DND-41 (cell line): Measurements from ENCODE around the gene POLL.
A peak's percentile ranks its signal among the peaks of the same experiment; 100 is the strongest.

Experiments used
- ATAC-seq: fragments of 200-7000 bp; cut with Tn5 transposase; 3 replicates; pipeline ENCODE4 v1.9.1; 2021; ENCODE audit warnings: low read depth; ENCODE audit not compliant: insufficient read depth
- DNase-seq: peaks from one replicate; pipeline ENCODE4 v3.0.0-alpha.2; 2020
- H2AFZ ChIP-seq: 2 replicates; pipeline ENCODE4 v1.6.0; 2012; ENCODE audit warnings: low read depth, low read length
- H3K27ac ChIP-seq: 2 replicates; pipeline ENCODE4 v1.5.1; 2012; ENCODE audit warnings: low read length, inconsistent platforms
- H3K27me3 ChIP-seq: fragments of 200-600 bp; sonication (generic); 2 replicates; pipeline ENCODE4 v1.6.0; 2012; ENCODE audit warnings: low read length, mild to moderate bottlenecking, inconsistent platforms; ENCODE audit not compliant: insufficient read depth, poor library complexity
- H3K36me3 ChIP-seq: 2 replicates; pipeline ENCODE4 v1.5.1; 2012; ENCODE audit warnings: low read length, inconsistent platforms; ENCODE audit not compliant: insufficient read depth
- H3K4me1 ChIP-seq: 2 replicates; pipeline ENCODE4 v1.5.1; 2012; ENCODE audit warnings: mild to moderate bottlenecking, low read length; ENCODE audit not compliant: insufficient read depth
- H3K4me2 ChIP-seq: 2 replicates; pipeline ENCODE4 v1.6.0; 2012; ENCODE audit warnings: mild to moderate bottlenecking, moderate library complexity, low read length, inconsistent platforms; ENCODE audit not compliant: insufficient read depth
- H3K4me3 ChIP-seq, 2 experiments: fragments of 200-600 bp in 1 of 2; shearing (Covaris generic) in 1 of 2; 2 replicates each; pipeline ENCODE4 v1.5.1; 2012 to 2016; ENCODE audit warnings: inconsistent platforms in 2 of 2, low read length in 2 of 2, mild to moderate bottlenecking in 2 of 2, low read depth in 1 of 2, moderate library complexity in 1 of 2
- H3K79me2 ChIP-seq: 2 replicates; pipeline ENCODE4 v1.6.0; 2012; ENCODE audit warnings: low read length, inconsistent platforms; ENCODE audit not compliant: insufficient read depth
- H3K9ac ChIP-seq: 2 replicates; pipeline ENCODE4 v1.6.0; 2012; ENCODE audit warnings: low read depth, mild to moderate bottlenecking, inconsistent platforms, low read length, moderate library complexity
- H3K9me3 ChIP-seq: 2 replicates; pipeline ENCODE4 v1.5.1; 2012; ENCODE audit warnings: low read length, moderate library complexity, mild to moderate bottlenecking, inconsistent platforms; ENCODE audit not compliant: insufficient read depth, severe bottlenecking
- H4K20me1 ChIP-seq: 2 replicates; pipeline ENCODE4 v1.6.0; 2012; ENCODE audit warnings: low read length; ENCODE audit not compliant: insufficient read depth
- CTCF ChIP-seq: IDR thresholded peaks from 2 replicates; pipeline ENCODE4 v1.5.1; 2012; ENCODE audit warnings: borderline replicate concordance, low read length, moderate library complexity, mild to moderate bottlenecking; ENCODE audit not compliant: poor library complexity, severe bottlenecking; ENCODE audit errors: extremely low read depth
- EZH2 ChIP-seq: IDR thresholded peaks from 3 replicates; pipeline ENCODE4 v1.6.1; 2012; ENCODE audit warnings: borderline replicate concordance, low read depth, mild to moderate bottlenecking, moderate library complexity, low read length, inconsistent platforms; ENCODE audit not compliant: severe bottlenecking

Gene POLL

GRCh38 chr10:101577121-101577871 is 10.8 kb downstream of the POLL start:
- H3K36me3 ChIP-seq: peaks cover 20% of the 10 kb centered on the region
- no peak overlapping the region for H3K27ac ChIP-seq
- H3K4me1 ChIP-seq: no peaks in the 10 kb centered on the region; the same call in 1 of the 2 replicates
- no peak overlapping the region for H2AFZ ChIP-seq
- DNase-seq (no peak), ATAC-seq (no peak)
- H4K20me1 ChIP-seq: 0 out of 2 replicates have a peak, but pooled peaks cover 5% of the 10 kb centered on the region
- TF ChIP-seq EZH2 (no peak), CTCF (no peak)
- no peak overlapping the region for H3K9ac ChIP-seq
- H3K9me3 ChIP-seq: no peaks in the 10 kb centered on the region
- no peaks in the 10 kb centered on the region for H3K79me2 ChIP-seq
- H3K4me3 ChIP-seq: no peak overlapping the region
- H3K27me3 ChIP-seq: no peaks in the 10 kb centered on the region
- H3K4me2 ChIP-seq: no peak overlapping the region

- Histone ChIP-seq H3K27me3 (no peaks in the 10 kb centered on the region), H2AFZ (no peak overlapping the region), H3K36me3 (peaks cover 20% of the 10 kb centered on the region), H3K27ac (no peak overlapping the region), H3K4me1 (no peaks in the 10 kb centered on the region; the same call in 1 of the 2 replicates), H3K9me3 (no peaks in the 10 kb centered on the region), H3K4me3 (no peak overlapping the region), H3K4me2 (no peak overlapping the region), H4K20me1 (0 out of 2 replicates have a peak, but pooled peaks cover 5% of the 10 kb centered on the region), H3K9ac (no peak overlapping the region), H3K79me2 (no peaks in the 10 kb centered on the region)
- DNase-seq: no peak
- TF ChIP-seq EZH2 (no peak), CTCF (no peak)
- ATAC-seq: no peak
These were observed 11.7 kb downstream of the POLL start for GRCh38 chr10:101576211-101576863.

- DNase-seq (no peak), ATAC-seq (peak; percentile 15; the same call in 1 of the 3 replicates)
- 0 out of 2 replicates have a peak, but pooled peaks cover 5% of the 10 kb centered on the region for H4K20me1 ChIP-seq
- H3K9me3 ChIP-seq: no peaks in the 10 kb centered on the region
- H3K27ac ChIP-seq: no peak overlapping the region
- no peak overlapping the region for H3K4me3 ChIP-seq
- TF ChIP-seq EZH2 (no peak), CTCF (no peak)
- H3K4me1 ChIP-seq: peaks cover 3% of the 10 kb centered on the region
- no peak overlapping the region for H3K4me2 ChIP-seq
- no peaks in the 10 kb centered on the region for H3K79me2 ChIP-seq
- peaks cover 20% of the 10 kb centered on the region for H3K36me3 ChIP-seq
- H3K9ac ChIP-seq: no peak overlapping the region
- H3K27me3 ChIP-seq: no peaks in the 10 kb centered on the region
- no peak overlapping the region for H2AFZ ChIP-seq
These were observed 12.4 kb downstream of the POLL start for GRCh38 chr10:101575580-101576210.
